GM12865 (cell line): ENCODE results near the gene RFTN1.
A peak's percentile ranks its signal among the peaks of the same experiment; 100 is the strongest.

ENCODE experiments used
- DNase-seq: peaks from one replicate; pipeline ENCODE4 v3.0.0; 2010; ENCODE audit warnings: low read depth
- H3K4me3 ChIP-seq: 2 replicates; pipeline ENCODE4 v1.5.1; 2011; ENCODE audit warnings: mild to moderate bottlenecking, low read depth, low read length, control low read depth
- TF ChIP-seq, protein P1 (sequence below): IDR thresholded peaks from 2 replicates; pipeline ENCODE4 v1.5.1; 2011; ENCODE audit warnings: low read length, control low read depth, low read depth, inconsistent platforms; ENCODE audit not compliant: insufficient read depth; ENCODE audit errors: missing control alignments

Gene RFTN1

DNA sequence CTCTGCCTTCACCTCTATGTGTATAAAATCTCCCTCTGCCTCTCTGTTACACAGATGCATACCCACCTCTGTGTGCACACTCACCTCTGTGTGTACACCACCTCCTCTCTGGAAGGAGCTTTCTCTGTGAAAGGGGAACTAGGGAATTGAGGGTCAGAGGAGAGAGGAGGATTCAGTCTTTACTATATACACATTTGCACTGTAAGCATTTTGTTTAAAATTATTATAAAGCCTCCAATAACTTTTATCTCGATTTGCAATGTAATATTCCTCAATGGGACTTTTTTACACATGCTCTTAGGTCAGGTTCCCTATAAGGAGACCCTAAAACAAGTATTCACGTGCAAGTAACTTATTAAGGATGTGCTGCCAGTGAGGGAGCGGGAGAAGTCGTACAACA is 166.0 kb downstream of the RFTN1 start:
- DNase-seq = no peak
- H3K4me3 ChIP-seq = no peak overlapping the region
- TF ChIP-seq, protein P1, sequence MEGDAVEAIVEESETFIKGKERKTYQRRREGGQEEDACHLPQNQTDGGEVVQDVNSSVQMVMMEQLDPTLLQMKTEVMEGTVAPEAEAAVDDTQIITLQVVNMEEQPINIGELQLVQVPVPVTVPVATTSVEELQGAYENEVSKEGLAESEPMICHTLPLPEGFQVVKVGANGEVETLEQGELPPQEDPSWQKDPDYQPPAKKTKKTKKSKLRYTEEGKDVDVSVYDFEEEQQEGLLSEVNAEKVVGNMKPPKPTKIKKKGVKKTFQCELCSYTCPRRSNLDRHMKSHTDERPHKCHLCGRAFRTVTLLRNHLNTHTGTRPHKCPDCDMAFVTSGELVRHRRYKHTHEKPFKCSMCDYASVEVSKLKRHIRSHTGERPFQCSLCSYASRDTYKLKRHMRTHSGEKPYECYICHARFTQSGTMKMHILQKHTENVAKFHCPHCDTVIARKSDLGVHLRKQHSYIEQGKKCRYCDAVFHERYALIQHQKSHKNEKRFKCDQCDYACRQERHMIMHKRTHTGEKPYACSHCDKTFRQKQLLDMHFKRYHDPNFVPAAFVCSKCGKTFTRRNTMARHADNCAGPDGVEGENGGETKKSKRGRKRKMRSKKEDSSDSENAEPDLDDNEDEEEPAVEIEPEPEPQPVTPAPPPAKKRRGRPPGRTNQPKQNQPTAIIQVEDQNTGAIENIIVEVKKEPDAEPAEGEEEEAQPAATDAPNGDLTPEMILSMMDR = no peak

DNA sequence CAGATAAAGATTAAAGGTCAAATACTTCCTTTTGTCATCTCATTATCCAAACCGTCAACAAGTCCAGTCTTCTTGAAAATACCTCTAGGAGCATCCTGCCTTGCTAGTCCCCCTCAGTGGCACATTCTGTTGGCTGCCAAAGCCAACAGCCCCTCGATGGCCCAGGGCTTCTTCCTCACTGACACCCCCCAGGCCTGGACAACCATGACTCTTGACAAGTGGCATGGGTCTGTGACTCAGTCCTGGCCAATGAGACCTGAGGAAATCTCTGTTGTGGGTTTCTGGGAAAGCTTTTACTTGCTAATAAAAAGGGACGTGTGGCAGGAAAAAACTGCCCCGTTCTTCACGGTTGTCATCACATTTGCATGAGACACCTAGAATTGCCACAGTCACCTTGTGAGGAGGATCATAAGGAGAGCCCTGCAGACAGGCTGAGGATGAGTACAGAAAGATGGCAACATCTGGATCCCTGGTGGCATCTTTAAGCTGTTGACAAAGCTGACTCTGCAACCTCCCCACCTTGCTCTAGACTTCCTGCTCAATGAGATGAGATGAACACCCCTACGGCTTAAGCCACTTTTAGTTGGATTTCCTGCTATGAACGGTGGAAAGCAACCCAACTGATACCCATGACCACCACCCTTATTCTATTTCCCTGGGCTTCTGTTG is 167.0 kb downstream of the RFTN1 start:
- H3K4me3 ChIP-seq = no peak overlapping the region
- DNase-seq = no peak
- TF ChIP-seq, protein P1 = no peak

DNA sequence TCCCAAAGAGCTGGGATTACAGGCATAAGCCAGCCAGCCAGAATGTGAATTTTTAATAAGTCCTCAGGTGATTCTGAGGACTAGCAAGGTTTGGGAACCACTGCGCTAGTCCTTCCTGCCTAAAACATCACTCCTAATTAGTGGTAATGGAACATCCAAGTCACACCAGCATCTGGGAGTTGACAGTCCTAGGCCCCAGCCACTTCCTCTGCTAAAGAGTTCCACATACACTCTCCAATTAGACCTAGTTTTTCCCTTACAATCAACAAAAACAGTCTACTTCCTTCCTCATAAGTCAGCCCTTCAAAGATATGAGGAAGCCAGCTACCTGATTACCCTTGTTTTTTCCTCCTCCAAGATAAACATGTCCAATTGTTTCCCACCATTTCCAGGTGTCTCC is 170.4 kb downstream of the RFTN1 start:
- TF ChIP-seq, protein P1 = no peak

DNA sequence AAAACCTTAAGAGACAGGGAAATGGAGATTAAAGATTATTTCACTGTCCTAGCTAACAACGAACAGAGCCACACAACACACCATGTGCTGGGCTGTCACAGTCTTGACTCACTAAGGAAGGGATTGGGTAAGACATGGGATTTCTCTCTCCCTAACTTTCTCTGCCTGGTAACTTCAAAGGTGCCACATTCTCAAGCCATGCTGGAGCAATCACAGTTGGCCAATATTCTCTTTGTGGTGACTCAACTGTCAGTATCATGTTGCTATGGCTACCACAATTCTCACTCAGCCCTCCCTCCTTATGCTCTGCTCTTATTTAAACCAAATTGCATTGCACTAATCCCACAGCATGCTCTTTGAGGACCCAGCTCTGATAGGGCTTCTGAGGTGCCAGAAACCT is 174.5 kb downstream of the RFTN1 start:
- H3K4me3 ChIP-seq = no peak overlapping the region
- TF ChIP-seq, protein P1 = no peak
- DNase-seq = peak; percentile 17

More for the DNA sequence above, 170.4 kb downstream of the RFTN1 start:
- H3K4me3 ChIP-seq = no peak overlapping the region
- no peak for DNase-seq

DNA sequence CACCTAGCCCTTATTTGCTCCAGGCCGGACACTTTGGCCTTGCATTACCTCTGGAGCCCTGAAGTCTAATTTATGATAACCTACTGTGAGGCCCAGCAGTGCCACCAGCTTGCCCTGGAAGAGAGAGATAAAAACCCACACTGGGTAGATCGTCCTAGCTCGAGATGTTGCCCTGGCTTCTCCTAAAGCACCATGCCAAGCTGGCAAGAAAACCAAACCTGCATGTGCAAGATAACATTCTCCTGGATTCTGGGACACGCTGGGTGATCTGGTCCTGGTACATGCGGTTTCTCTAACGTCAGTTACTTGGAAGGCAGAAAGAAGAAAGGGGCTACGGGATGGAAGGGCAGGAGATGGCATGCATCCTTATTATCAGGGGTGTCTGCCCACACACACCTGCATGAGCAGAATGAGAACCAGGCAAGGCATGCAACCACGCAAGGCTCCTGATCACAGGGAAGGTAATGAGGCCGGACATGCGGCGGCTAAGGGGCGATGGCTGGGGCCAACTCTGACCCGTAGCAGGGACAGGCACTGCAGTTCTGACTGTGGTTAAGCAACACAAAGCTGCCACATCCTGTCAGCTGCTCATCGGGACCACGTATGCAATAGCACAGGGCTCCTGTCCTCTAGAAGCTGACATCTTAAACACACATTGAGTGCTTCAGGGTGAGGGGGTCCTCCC is 175.5 kb downstream of the RFTN1 start:
- peak; percentile 71 for DNase-seq
- H3K4me3 ChIP-seq = no peak overlapping the region
- TF ChIP-seq, protein P1 = no peak

DNA sequence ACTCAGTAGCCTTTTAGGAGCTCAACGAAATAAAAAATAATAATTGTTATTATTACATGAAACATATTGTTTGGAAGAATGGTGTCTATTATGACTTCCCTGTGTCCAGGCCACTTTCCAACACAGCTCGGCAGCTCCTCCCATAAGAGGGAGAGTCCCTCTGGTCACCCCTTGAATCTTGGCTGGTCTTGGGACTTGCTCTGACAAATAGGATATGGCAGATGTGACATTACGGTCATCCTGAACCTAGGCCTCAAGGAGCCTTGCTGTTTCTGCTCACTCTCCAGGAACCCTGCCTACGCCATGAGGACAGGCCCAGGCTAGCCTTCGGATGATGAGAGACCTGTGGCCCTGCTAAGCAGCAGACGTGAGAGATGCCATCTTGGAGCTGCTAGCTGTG is 176.7 kb downstream of the RFTN1 start:
- TF ChIP-seq, protein P1 = no peak
- DNase-seq = no peak
- no peak overlapping the region for H3K4me3 ChIP-seq
